AG09309 (cell line): ENCODE measurements around the gene INSYN2A.

ENCODE experiments used
- DNase-seq: peaks from one replicate; pipeline ENCODE4 v3.0.0-alpha.2; 2010; ENCODE audit warnings: low read depth
- H3K4me3 ChIP-seq: 2 replicates; pipeline ENCODE4 v1.5.1; 2011; ENCODE audit warnings: mild to moderate bottlenecking, low read depth, low read length, moderate library complexity; ENCODE audit not compliant: control insufficient read depth
- TF ChIP-seq, protein P1 (sequence below): IDR thresholded peaks from 2 replicates; pipeline ENCODE4 v1.5.1; 2011; ENCODE audit warnings: mild to moderate bottlenecking, low read depth, low read length, inconsistent platforms; ENCODE audit not compliant: insufficient read depth, control insufficient read depth; ENCODE audit errors: missing control alignments

INSYN2A gene

DNA sequence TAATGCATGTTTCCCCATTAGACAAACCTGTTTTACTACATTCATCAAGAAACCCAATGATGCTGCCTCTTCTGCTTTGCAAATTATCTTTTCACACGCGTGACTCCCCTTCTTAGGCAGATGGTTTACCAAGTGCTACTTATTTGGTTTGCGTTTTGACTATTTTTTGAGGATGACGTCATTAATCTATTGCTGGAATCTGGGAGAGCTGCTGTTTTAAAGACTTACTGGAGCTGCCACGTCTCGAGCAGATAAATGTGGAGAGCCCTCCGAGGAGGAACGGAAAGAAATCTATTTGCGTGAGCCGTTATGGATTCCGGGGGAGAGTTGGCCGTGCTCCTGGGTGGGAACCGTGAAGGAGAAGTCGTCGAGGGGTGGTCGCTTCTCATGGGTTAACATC is 19.7 kb downstream of the INSYN2A start:
- TF ChIP-seq, protein P1, sequence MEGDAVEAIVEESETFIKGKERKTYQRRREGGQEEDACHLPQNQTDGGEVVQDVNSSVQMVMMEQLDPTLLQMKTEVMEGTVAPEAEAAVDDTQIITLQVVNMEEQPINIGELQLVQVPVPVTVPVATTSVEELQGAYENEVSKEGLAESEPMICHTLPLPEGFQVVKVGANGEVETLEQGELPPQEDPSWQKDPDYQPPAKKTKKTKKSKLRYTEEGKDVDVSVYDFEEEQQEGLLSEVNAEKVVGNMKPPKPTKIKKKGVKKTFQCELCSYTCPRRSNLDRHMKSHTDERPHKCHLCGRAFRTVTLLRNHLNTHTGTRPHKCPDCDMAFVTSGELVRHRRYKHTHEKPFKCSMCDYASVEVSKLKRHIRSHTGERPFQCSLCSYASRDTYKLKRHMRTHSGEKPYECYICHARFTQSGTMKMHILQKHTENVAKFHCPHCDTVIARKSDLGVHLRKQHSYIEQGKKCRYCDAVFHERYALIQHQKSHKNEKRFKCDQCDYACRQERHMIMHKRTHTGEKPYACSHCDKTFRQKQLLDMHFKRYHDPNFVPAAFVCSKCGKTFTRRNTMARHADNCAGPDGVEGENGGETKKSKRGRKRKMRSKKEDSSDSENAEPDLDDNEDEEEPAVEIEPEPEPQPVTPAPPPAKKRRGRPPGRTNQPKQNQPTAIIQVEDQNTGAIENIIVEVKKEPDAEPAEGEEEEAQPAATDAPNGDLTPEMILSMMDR: no peak
- DNase-seq: no peak
- no peak overlapping the region for H3K4me3 ChIP-seq

DNA sequence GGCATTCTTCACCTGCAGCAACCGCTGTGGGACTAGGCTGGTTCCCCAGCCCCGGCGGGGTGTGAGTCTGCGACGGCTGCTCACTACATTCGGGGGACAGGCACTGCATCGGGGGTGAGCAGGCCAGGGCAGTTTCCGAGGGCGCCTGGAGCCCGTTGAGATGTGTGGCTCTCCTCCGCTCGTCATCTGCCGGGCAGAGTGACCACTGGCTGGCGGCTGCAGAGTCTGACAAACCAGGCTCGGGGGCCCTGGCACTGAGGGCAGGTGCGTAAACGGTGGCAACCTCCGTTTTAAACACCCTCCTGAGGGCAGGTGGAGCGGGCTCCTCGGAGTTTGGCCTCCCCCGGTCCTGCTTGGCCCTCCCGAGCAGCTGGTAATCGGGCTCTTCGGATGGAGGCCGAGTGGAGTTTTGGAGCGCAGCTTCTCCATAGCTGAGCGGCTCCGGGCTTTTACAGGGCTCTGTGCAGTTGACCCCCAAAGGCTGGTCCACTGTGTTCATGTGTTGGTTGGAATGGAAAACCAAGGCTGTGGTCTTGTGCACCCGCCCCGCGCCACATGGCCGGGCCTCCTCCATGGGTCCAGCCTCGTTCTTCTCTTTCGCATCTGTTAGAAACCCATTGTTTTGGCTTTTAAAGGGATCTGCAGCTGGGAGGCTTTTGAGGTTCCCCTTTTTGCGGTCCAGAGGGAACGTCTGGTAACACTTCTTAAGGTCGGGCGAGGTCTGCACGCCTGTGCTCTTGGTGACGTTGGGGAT is 20.9 kb downstream of the INSYN2A start:
- no peak for DNase-seq
- TF ChIP-seq, protein P1: no peak
- no peak overlapping the region for H3K4me3 ChIP-seq

DNA sequence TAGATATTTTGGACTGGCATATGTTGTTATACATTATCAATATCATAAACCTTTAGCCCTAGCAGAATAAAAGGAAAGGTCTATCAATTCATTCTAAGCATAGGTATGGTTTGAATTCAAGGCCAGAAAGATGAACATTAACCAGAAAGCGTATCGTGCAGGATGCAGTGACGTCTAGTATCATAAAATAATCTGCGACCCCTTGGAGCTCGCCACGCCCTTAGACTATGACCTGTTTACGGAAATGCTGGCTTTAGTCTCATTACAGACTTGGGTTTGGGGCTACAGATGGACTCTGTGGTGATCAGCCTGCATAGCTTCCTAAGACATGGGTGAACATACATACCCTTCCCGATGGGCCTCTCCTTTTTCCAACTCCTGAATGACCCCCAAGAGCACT is 21.5 kb downstream of the INSYN2A start:
- H3K4me3 ChIP-seq: no peak overlapping the region
- TF ChIP-seq, protein P1: no peak
- DNase-seq: no peak

DNA sequence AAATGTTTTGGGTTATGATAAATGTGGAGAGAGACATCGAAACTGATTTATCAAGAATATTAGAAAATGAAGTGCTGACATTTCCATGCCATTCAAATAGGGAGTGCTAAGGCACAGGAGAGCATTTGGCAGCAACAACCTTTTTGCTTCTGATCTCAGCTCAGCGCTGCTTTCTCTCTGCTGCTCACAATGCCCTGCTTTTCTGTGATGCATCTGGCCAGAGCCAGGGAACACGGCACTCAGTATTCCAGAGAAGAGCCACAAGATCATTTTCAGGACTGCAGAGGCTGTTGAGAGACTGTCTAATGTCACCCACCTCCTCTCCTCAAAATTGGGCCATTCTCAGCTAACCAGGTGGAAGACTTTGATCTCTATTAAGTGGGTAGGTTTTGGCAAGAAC is 28.1 kb downstream of the INSYN2A start:
- no peak for DNase-seq
- H3K4me3 ChIP-seq: no peak overlapping the region
- TF ChIP-seq, protein P1: no peak

DNA sequence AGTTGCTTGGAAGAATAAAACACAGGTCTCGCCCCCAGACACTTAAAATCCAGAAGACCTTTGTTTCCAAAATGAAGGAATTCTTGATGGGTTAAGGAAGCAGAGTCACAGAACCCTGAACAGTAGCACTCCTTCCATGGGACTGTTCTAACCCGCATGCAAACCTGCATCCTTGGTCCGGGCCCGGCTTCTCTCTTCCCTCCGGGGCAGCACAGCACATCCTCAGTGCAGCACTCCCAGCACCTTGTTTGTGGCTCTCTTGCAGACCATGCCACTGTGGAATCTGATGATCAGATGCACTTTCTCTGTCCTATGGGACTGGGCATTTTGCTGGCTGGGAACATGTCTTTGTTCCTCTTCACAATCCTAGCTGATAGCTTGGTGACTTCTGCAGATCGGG is 33.5 kb downstream of the INSYN2A start:
- DNase-seq: no peak
- TF ChIP-seq, protein P1: no peak
- H3K4me3 ChIP-seq: no peak overlapping the region

DNA sequence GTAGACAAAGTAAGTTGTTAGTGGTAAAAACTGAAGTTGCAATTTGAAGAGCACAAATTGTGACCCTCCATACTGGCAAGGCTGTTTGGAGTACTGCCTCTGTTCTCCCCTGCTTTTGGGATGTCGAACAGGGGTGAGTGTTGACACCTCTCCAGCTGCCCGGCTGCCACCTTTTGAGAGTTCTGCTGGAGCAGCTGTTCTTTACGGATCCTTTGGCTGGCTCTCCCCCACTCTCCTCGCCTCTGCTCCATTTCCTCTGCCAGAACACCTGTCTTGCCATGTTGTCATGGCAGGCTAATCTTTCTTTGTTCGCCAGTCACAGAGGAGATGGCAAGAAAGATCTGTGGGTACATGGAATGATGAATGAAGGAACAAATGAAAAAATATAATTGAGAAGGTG is 34.9 kb downstream of the INSYN2A start:
- TF ChIP-seq, protein P1: no peak
- DNase-seq: no peak
- no peak overlapping the region for H3K4me3 ChIP-seq
